WERI-Rb-1 (cell line): ENCODE measurements around the gene AGO1.
"Not testable (repeated sequence)": the region's sequence is repeated elsewhere in the genome, so short reads cannot be mapped to it uniquely, and the experiment has no call there.

Source experiments
- DNase-seq: peaks from one replicate; pipeline ENCODE4 v3.0.0-alpha.2; 2020
- H3K27ac ChIP-seq: fragments of 250-450 bp; sonication (Bioruptor Pico); 2 replicates; pipeline ENCODE4 v1.5.1; 2020; ENCODE audit warnings: mild to moderate bottlenecking, moderate library complexity
- H3K27me3 ChIP-seq: fragments of 250-450 bp; sonication (Bioruptor Pico); 2 replicates; pipeline ENCODE4 v1.5.1; 2021; ENCODE audit warnings: mild to moderate bottlenecking, low read depth, moderate library complexity; ENCODE audit not compliant: insufficient read depth, severe bottlenecking
- H3K36me3 ChIP-seq: fragments of 250-450 bp; sonication (Bioruptor Pico); 2 replicates; pipeline ENCODE4 v1.5.1; 2020; ENCODE audit warnings: mild to moderate bottlenecking, moderate library complexity
- H3K4me3 ChIP-seq: 2 replicates; pipeline ENCODE4 v1.5.1; 2011; ENCODE audit warnings: low read depth, mild to moderate bottlenecking, control low read depth, low read length
- H3K9me3 ChIP-seq: fragments of 250-450 bp; sonication (Bioruptor Pico); 2 replicates; pipeline ENCODE4 v1.5.1; 2021; ENCODE audit warnings: mild to moderate bottlenecking, moderate library complexity; ENCODE audit not compliant: severe bottlenecking
- TF ChIP-seq, protein P1 (sequence below): IDR thresholded peaks from 2 replicates; pipeline ENCODE4 v1.5.1; 2011; ENCODE audit warnings: low read depth, mild to moderate bottlenecking, control low read depth, inconsistent platforms, low read length

The AGO1 gene

GRCh38 chr1:35945327-35945726 lies 62.3 kb downstream of the AGO1 start:
- no peak overlapping the region for H3K4me3 ChIP-seq
- peaks cover 20% of the 10 kb centered on the region for H3K36me3 ChIP-seq
- H3K27me3 ChIP-seq = no peaks in the 10 kb centered on the region
- no peaks in the 10 kb centered on the region for H3K9me3 ChIP-seq
- no peak overlapping the region for H3K27ac ChIP-seq
- TF ChIP-seq, protein P1, sequence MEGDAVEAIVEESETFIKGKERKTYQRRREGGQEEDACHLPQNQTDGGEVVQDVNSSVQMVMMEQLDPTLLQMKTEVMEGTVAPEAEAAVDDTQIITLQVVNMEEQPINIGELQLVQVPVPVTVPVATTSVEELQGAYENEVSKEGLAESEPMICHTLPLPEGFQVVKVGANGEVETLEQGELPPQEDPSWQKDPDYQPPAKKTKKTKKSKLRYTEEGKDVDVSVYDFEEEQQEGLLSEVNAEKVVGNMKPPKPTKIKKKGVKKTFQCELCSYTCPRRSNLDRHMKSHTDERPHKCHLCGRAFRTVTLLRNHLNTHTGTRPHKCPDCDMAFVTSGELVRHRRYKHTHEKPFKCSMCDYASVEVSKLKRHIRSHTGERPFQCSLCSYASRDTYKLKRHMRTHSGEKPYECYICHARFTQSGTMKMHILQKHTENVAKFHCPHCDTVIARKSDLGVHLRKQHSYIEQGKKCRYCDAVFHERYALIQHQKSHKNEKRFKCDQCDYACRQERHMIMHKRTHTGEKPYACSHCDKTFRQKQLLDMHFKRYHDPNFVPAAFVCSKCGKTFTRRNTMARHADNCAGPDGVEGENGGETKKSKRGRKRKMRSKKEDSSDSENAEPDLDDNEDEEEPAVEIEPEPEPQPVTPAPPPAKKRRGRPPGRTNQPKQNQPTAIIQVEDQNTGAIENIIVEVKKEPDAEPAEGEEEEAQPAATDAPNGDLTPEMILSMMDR = no peak
- DNase-seq = no peak

DNA sequence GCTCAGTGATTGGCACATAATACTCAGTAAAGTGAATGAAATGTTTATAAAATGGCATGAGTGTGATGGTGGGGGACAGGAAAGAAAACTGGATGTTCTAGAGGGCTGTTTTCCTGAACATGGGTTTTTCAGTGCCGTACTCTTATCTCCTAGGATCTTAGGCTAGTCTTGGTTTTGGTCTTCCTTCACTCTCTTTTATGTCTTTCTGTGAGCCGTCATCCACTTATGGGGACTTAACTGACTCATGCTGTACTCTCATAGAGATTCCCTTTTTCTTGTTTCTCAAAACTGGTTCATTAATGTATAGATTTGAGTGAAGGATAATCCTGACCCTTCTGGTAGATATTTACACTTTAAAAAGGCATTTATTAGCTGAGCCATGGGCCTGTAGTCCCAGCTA lies 64.5 kb downstream of the AGO1 start:
- H3K27me3 ChIP-seq = no peaks in the 10 kb centered on the region
- H3K4me3 ChIP-seq = no peak overlapping the region
- no peak for DNase-seq
- TF ChIP-seq, protein P1 = no peak
- H3K9me3 ChIP-seq = no peaks in the 10 kb centered on the region
- H3K27ac ChIP-seq = no peak overlapping the region
- H3K36me3 ChIP-seq = peaks cover 26% of the 10 kb centered on the region

- no peak for DNase-seq
- no peak overlapping the region for H3K27ac ChIP-seq
- no peak overlapping the region for H3K4me3 ChIP-seq
- no peaks in the 10 kb centered on the region for H3K9me3 ChIP-seq
- no peaks in the 10 kb centered on the region for H3K27me3 ChIP-seq
- TF ChIP-seq, protein P1 = no peak
- H3K36me3 ChIP-seq = peaks cover 3% of the 10 kb centered on the region; the same call in 1 of the 2 replicates
Measured at GRCh38 chr1:35958558-35958957, 75.5 kb downstream of the AGO1 start.

DNA sequence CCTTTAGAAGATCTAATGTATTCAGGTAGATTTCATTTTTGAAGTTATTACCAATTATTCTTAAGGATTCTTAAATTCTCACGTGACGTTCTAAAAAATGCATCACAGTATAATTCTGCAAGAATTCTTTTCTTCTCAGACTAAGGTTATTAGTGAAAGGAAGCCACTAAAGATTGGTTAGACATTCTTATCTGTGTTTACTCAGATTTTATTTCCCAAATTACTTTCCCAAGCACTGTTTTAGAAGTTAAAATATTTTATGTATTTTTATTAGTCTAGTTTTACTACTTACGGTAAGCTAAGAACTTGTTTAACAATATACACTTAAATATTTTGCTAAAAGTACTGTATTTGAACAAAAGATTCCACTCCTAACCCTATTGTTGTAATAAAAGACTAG lies 76.3 kb downstream of the AGO1 start:
- H3K4me3 ChIP-seq = no peak overlapping the region
- H3K27me3 ChIP-seq = no peaks in the 10 kb centered on the region
- TF ChIP-seq, protein P1 = no peak
- H3K9me3 ChIP-seq = no peaks in the 10 kb centered on the region
- peaks cover 4% of the 10 kb centered on the region; the same call in 1 of the 2 replicates for H3K36me3 ChIP-seq
- no peak overlapping the region for H3K27ac ChIP-seq
- no peak for DNase-seq

DNA sequence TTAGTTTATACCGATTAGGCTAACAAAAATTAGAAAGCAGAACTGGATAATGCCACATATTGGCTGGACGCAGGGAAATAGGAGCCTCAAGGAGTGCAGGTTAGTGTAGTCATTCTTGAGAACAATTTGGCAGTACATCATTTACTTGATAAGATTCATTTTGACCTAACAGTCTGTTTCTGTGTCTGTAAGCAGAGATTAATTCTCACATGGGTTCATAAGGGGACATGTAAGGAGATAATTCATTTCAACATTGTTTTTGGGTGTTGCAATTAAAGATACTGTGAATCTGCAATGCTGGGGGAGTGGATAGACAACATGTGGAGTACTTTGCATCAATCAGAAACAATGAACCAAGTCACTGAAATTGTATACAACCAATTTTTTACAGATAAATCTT lies 79.9 kb downstream of the AGO1 start:
- no peak overlapping the region for H3K27ac ChIP-seq
- no peaks in the 10 kb centered on the region for H3K27me3 ChIP-seq
- TF ChIP-seq, protein P1 = no peak
- no peaks in the 10 kb centered on the region for H3K9me3 ChIP-seq
- H3K4me3 ChIP-seq = no peak overlapping the region
- DNase-seq = no peak
- H3K36me3 ChIP-seq = peaks cover 11% of the 10 kb centered on the region

DNA sequence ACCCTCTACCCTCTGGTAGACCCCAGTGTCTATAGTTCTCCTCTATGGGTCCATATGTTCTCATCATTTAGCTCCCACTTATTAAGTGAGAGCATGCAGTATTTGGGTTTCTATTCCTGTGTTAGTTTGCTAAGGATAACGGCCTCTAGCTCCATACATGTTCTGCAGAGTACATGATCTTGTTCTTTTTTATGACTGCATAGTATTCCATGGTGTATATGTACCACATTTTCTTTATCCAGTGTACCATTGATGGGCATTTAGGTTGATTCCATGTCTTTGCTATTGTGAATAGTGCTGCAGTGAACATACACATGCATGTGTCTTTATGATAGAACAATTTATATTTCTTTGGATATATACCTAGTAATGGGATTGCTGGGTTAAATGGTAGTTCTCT lies 81.3 kb downstream of the AGO1 start:
- H3K27ac ChIP-seq, H3K4me3 ChIP-seq: not testable (repeated sequence)

More for the DNA sequence above, 81.3 kb downstream of the AGO1 start:
- not testable (repeated sequence) for DNase-seq, H3K9me3 ChIP-seq, H3K27me3 ChIP-seq
- peaks cover 16% of the 10 kb centered on the region for H3K36me3 ChIP-seq
